T-helper 2 cell (primary cell): ENCODE results near the gene TMEM191C.
"Not testable (repeated sequence)": the region's sequence is repeated elsewhere in the genome, so short reads cannot be mapped to it uniquely, and the experiment has no call there.

ENCODE experiments used
- DNase-seq, 5 experiments: peaks; one replicate each; pipeline versions ENCODE4 v3.0.0 to v3.0.0-alpha.2; 2012 to 2022

The TMEM191C gene

GRCh38 chr22:21473664-21474063 lies 6.5 kb downstream of the TMEM191C start:
- DNase-seq, result not testable (repeated sequence)

DNA sequence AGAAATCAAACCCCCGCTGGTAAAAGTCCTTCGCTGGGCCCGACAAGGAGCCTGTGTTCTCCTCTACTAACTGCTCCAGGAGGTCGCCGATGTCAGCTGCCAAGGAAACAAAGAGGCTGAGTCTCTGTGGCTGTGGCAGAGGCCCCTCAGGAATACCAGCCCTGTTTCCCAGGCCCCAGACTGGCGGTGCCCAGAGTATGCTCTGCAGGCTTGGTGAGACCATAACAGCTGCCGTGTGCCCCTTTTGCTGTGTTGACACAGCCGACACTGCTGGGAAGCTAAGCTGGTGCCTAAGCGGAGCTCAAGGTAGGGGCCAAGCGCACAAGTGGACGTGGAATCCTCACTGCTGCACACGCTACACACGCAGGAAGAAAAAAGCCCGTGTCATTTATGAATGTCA lies 16.9 kb downstream of the TMEM191C start:
- DNase-seq, result not testable (repeated sequence)

GRCh38 chr22:21487723-21488122 lies 20.5 kb downstream of the TMEM191C start:
- DNase-seq, result not testable (repeated sequence)

DNA sequence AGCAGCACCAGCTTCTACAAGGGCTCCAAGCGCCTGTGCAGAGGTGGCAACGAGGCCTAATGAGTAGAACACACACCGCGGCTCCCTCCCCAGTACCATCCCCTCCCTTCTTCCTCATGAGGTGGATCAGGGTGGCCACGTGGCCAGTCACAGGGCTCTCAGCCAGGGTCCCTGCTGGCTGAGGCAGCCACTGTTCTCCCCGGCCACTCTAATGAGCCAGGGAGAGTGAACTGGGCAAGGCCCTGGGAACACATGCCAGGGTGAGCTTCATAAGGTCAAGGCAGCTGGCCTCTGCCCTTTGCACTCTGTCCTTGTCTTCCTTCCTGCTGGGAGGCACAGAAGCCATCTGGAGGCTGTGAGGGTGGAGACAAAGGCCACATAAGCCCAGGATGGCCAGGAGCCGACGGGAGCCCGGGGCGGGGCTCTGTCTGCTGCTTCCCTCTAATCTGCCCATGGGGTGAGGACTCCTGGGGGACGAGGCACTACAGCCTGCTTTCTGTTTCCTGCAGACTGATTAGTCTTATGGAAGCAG lies 22.0 kb downstream of the TMEM191C start:
- DNase-seq, result not testable (repeated sequence)

- not testable (repeated sequence) for DNase-seq
Measured at GRCh38 chr22:21490556-21490955, 23.4 kb downstream of the TMEM191C start.

DNA sequence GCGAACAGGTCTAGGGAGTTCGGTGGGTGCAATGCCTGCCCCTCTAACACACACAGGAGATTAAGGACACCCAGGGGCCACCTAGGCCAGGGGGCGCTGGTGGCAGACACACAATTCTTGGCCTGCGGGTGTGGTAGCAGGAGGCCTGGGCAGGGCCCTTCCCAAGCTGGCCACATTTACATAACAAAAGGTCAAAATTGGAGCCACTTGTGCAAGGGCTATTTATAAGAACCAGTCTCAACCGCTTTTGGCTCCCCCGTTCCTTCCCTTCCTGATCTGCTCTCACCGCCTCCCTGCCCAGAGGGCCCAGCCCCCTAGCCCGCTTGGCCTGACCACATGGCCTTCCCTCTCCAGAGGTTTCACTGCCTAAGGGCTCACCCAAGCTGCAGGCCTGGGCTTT lies 25.1 kb downstream of the TMEM191C start:
- not testable (repeated sequence) for DNase-seq

GRCh38 chr22:21493789-21494782 lies 26.9 kb downstream of the TMEM191C start:
- DNase-seq, result not testable (repeated sequence)

- not testable (repeated sequence) for DNase-seq
Measured at GRCh38 chr22:21497984-21498383, 30.8 kb downstream of the TMEM191C start.

DNA sequence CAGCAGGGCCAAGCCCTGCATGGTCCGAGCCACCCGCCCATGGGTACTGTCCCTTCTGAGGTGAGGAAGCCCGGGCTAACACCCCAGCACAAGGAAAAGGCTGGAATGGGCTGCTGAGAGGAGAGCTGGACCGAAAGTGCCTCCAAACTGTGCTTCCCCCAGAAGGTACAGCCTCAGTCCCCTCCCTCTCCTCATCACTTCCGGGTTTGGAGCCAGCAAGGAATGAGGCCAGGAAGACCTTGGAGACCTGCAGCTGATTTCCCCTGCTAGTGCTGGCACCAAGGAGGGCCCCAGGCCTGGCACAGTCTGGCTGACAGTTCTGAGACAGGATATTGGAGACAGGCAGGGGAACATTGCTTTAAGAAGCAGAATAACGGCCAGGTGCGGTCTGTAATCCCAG lies 31.3 kb downstream of the TMEM191C start:
- not testable (repeated sequence) for DNase-seq

DNA sequence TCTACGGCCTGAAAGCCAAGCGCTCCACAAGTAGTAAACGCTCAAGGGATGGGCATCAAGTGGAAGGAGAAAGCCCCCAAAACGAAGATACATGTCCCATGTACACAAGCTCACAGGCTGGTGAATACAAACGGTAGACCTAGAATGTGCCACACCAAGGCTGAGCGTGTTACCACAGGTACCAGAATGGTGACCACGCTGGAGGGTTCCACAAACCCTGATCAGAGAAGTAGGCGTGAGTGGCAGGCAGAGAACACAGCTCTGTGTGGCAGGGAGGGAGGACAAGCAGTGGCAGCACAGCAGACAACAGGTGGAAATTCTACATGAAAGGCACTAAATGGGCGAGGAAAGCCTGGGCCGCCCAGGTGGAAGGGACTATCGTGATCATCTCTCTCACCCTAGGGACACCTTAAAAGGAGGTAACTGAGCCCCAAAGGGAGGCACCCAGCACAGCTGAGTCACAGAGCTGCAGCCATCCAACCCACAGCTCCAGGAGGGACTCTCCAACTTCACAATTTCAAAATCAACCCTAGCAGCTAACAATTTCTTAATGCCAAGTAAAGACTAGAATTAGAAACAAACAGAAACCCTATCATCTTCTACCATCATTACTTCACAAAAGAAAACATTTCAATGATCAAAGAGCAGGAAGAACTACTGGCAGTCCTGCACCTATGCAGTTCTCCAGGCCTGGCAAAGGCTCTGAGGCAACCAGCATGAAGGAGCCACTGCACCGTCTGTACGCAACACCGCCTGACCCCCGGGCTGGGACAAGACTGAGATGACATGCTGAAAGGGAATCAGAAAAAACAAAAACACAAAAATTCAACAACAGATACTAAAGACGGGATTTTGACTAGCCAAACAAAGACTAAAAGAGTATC lies 32.7 kb downstream of the TMEM191C start:
- DNase-seq, result not testable (repeated sequence)

- not testable (repeated sequence) for DNase-seq
Measured at GRCh38 chr22:21510397-21510796, 43.2 kb downstream of the TMEM191C start.

DNA sequence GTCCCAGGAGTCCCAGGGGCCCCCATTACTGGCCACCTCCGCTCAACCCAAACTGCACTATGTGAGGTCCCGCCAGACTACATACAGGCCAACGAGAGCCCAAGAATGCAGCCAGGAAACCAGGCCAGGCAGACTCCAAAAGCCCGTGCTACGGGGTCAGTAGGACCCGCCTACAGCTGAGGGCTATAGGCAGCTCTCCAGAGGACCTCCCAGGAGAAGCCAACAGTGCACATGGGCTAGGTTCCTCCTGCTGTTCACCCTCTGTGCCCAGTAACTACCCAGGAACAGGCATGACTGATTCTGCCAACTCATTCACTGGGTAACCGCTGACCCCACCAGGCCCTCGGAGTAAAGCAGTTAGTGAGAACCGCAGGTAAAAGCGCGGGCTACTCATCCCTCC lies 44.8 kb downstream of the TMEM191C start:
- not testable (repeated sequence) for DNase-seq

DNA sequence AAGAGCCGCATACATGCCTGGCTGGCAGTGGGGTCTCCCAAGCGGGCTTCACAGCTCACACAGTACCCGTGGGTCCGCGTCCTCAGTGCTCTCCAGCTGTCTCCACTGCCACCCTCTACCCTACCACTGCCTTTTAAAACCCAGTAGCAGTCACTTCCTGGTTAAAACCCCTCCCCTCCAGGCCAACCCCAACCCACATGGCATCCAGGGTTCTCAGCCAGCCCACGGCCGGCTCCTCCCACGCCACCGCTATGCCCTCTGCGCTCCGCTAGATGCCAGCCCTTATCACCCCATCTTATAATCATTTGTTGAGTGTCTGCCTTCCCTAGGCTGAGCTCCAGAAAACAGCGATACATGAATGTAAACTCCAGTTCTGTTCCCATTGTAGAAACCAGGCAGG lies 46.9 kb downstream of the TMEM191C start:
- DNase-seq, result not testable (repeated sequence)

DNA sequence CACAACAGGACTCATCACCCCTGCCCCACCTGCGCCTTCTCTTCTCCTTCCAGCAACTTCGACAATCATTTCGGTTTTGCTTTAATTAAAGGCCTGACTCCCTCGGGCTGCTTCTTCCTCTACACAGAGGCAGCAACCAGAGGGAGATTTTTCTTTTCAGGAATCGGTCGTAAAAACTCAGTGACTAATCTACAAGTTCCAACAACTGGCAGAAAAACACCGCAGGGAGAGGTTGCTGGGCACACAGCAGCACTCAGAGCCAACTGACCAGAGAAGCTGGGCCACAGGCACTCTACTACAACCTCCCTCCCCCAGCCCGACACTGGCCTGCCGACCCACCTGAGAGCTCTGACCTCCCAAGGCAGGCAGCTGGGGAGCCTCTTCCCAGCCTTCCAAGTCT lies 48.0 kb downstream of the TMEM191C start:
- DNase-seq, result not testable (repeated sequence)

DNA sequence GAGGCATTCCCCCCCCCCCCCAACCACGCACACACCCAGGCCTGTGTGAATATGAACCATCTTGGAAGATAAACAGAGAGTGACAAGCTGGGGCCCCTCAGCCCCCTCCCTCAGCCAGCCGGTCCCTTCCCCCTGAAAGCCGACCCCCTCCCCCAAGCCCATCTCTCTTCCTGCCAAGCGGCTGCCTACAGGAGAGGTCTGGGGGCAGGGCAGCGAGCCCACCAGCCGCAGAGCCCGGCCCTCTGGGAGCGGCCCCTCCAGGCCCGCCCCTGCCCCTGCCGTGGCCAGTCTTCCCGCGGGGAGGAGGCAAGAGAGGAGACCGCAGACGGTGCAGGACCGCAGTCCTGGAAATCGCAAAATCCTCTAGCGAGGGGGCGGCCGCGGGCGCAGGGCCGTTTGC lies 49.3 kb downstream of the TMEM191C start:
- not testable (repeated sequence) for DNase-seq

DNA sequence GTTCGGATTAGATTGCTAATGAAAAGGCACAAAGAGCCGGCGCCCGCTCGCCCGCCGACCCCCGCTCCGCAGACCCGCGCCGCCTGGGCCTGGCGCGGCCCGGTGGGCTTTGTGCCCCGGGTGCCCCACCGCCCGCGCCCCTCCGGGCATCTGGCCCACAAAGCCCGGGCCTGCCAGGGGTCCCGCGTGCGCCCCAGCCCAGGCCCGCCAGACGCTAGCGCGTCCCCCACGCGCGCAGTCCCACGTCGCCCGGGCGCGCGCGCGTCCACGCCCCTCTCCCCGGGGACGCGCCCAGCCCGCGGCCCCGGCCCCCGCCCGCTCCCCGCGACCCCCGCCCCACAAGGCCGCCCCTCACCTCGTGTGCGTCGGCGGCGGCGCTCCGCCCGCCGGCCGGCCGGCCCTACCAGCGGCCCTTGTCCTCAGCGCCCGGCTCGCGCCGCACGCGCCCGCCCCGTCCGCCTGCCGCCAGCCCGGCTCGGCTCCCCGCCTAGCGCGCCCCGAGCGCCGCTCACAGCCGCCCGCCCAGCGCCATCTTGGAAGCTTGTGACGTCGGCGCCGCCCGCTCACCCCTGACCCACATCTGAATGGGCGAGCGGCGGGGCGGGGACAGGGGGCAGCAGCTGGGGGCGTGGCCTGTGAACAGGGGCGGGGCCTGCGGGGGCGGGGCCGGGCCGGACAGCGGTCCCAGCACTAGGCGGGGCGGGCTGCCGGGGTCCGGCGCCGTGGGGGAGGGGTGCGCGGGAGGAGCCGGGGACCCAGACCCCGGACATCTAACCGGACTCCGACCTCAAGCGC lies 50.0 kb downstream of the TMEM191C start:
- DNase-seq, result not testable (repeated sequence)
